A549 (cell line): Measurements from ENCODE around the gene PRIMA1. TPM values are rescaled to one million over a fixed set of nuclear protein-coding genes. Genes with fewer than 3 reads are reported as not detected.

Experiments used
- ATAC-seq, 2 experiments: fragments of 200-7000 bp in 1 of 2; fragments of >200 bp in 1 of 2; cut with Nextera tagmentation in 1 of 2; cut with Tn5 transposase in 1 of 2; 3 replicates each; pipeline versions ENCODE4 v1.8.0 to v1.9.1; 2018 to 2020; ENCODE audit warnings: mild to moderate bottlenecking in 1 of 2, moderate library complexity in 1 of 2
- CTCF ChIA-PET: fragments of 300-600 bp; sonication (Branson Sonifier 250); formaldehyde crosslinking; extraction: SDS; loops from one replicate; lab custom pipeline; 2021; ENCODE audit warnings: antibody characterized with exemption, inconsistent platforms; lab: Yijun Ruan, JAX
- POLR2A ChIA-PET: fragments of 350-600 bp; formaldehyde crosslinking; extraction: SDS; loops from one replicate; lab custom pipeline; 2021; ENCODE audit warnings: antibody characterized with exemption, inconsistent platforms; lab: Yijun Ruan, JAX
- DNase-seq, 2 experiments: peaks; one replicate each; pipeline versions ENCODE4 v3.0.0 to v3.0.0-alpha.2; 2011 to 2016; ENCODE audit warnings: low read depth in 1 of 2, low spot score in 1 of 2
- FAIRE-seq: peaks from 2 replicates; lab custom pipeline; 2011; peaks lifted over from hg19 to GRCh38; lab: Jason Lieb, UNC
- H3K27ac ChIP-seq, 2 experiments: fragments of >200 bp; sonication (Bioruptor Twin); formaldehyde crosslinking; 3 replicates each; pipeline ENCODE4 v1.5.1; 2016 to 2017
- H3K4me1 ChIP-seq: fragments of >200 bp; sonication (Bioruptor Twin); formaldehyde crosslinking; 3 replicates; pipeline ENCODE4 v1.6.1; 2016
- H3K4me2 ChIP-seq: fragments of >200 bp; sonication (Bioruptor Twin); formaldehyde crosslinking; 3 replicates; pipeline ENCODE4 v1.6.1; 2016
- H3K4me3 ChIP-seq: fragments of >200 bp; sonication (Bioruptor Twin); formaldehyde crosslinking; 3 replicates; pipeline ENCODE4 v1.5.1; 2016
- H3K9me3 ChIP-seq: fragments of >200 bp; sonication (Bioruptor Twin); formaldehyde crosslinking; 3 replicates; pipeline ENCODE4 v1.6.1; 2016
- EHMT2 ChIP-seq: fragments of 200-600 bp; sonication (generic); IDR thresholded peaks from 2 replicates; pipeline ENCODE4 v1.6.1; 2016; ENCODE audit warnings: antibody characterized with exemption, low read depth, mild to moderate bottlenecking, moderate library complexity
- FOSL2 ChIP-seq, 2 experiments: fragments of 450-650 bp in 1 of 2; fragments of >200 bp in 1 of 2; sonication (Bioruptor Twin) in 1 of 2; formaldehyde crosslinking; IDR thresholded peaks; 2 replicates each; pipeline versions ENCODE4 v1.5.0 to v1.6.1; 2016 to 2020; ENCODE audit warnings: mild to moderate bottlenecking in 1 of 2, moderate library complexity in 1 of 2
- FOXS1 ChIP-seq: fragments of 250-450 bp; sonication (Bioruptor Pico); IDR thresholded peaks from 2 replicates; pipeline ENCODE4 v1.5.0; 2020; ENCODE audit warnings: mild to moderate bottlenecking, moderate library complexity
- HEYL ChIP-seq: fragments of 250-450 bp; sonication (Bioruptor Pico); IDR thresholded peaks from 2 replicates; pipeline ENCODE4 v1.8.0; 2021; ENCODE audit warnings: mild to moderate bottlenecking, moderate library complexity
- HOXB13 ChIP-seq: fragments of 250-450 bp; sonication (Bioruptor Pico); IDR thresholded peaks from 2 replicates; pipeline ENCODE4 v1.5.0; 2020; ENCODE audit warnings: low read depth, mild to moderate bottlenecking, moderate library complexity
- JUNB ChIP-seq: fragments of >200 bp; sonication (Bioruptor Twin); formaldehyde crosslinking; IDR thresholded peaks from 2 replicates; pipeline ENCODE4 v1.6.1; 2016
- MAFK ChIP-seq: fragments of 450-650 bp; IDR thresholded peaks from 2 replicates; pipeline ENCODE4 v1.6.1; 2014; ENCODE audit not compliant: partially characterized antibody
- ZC3H11A ChIP-seq: fragments of 450-650 bp; IDR thresholded peaks from 2 replicates; pipeline ENCODE4 v1.6.1; 2014; ENCODE audit warnings: antibody characterized with exemption, mild to moderate bottlenecking
- ZSCAN20 ChIP-seq: fragments of 250-450 bp; sonication (Bioruptor Pico); IDR thresholded peaks from 2 replicates; pipeline ENCODE4 v1.8.0; 2022; ENCODE audit warnings: mild to moderate bottlenecking, moderate library complexity
- WGBS: methylation state at CpG from one replicate; pipeline ENCODE4 v1.1.6; 2017; ENCODE audit errors: missing lambda C conversion rate; 5-methylcytosine and 5-hydroxymethylcytosine counted together
- polyA plus RNA-seq, 4 experiments: library from polyadenylated mRNA; depleted of rRNA in 3 of 4; stranded (reverse); fragments of >200 nt; fragmentation: RNase III in 1 of 4; extraction: RNeasy Plus Mini Kit Qiagen cat#74134 plus additional on column Dnase treatment in 1 of 4; gene quantifications; 2 replicates in 3 of 4; 3 replicates in 1 of 4; pipeline ENCODE4 v1.2.3, GENCODE V29; 2011 to 2017
- TF ChIP-seq, protein P1 (sequence below): IDR thresholded peaks from 2 replicates; pipeline ENCODE4 v1.6.1; 2012
- TF ChIP-seq, protein P2 (sequence below): fragments of 250-450 bp; sonication (Bioruptor Pico); IDR thresholded peaks from 2 replicates; pipeline ENCODE4 v1.5.0; 2021; ENCODE audit warnings: mild to moderate bottlenecking, moderate library complexity, borderline replicate concordance
- TF ChIP-seq, protein P3 (sequence below): fragments of >200 bp; sonication (Bioruptor Twin); formaldehyde crosslinking; IDR thresholded peaks from 2 replicates; pipeline ENCODE4 v1.6.1; 2016
- TF ChIP-seq, protein P4 (sequence below): fragments of 200-600 bp; sonication (generic); IDR thresholded peaks from 2 replicates; pipeline ENCODE4 v1.6.1; 2016; ENCODE audit warnings: antibody characterized with exemption, mild to moderate bottlenecking, moderate library complexity

The PRIMA1 gene
- polyA plus RNA-seq, 2 of the 4 experiments (the other 2 are of a cell fraction) = 0.14 to 0.17 TPM

DNA sequence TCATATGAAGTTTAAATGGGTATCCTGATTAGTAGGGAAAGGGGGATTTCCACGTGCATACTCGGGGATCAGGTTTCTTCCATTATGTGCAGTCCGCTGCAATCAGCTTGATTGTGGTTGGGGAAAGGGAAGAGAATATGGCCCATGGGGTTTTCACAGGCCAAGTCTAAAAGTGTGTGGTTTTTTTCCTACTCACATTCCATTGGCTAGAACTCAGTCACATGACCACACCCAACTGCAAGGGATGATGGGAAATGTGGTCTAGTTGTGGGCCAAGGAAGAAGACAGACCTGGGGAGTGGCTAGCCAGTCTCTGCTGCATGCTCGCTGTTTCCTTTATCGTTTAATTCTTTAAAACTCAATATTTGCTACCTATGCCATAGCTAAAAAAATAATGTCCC is 105.1 kb downstream of the PRIMA1 start:
- H3K9me3 ChIP-seq = 0 out of 3 replicates have a peak, but pooled peaks cover 4% of the 10 kb centered on the region
- 40% methylated on average over 5 of the region's 5 CpGs for WGBS
- H3K4me1 ChIP-seq = no peaks in the 10 kb centered on the region
- TF ChIP-seq, protein P1, sequence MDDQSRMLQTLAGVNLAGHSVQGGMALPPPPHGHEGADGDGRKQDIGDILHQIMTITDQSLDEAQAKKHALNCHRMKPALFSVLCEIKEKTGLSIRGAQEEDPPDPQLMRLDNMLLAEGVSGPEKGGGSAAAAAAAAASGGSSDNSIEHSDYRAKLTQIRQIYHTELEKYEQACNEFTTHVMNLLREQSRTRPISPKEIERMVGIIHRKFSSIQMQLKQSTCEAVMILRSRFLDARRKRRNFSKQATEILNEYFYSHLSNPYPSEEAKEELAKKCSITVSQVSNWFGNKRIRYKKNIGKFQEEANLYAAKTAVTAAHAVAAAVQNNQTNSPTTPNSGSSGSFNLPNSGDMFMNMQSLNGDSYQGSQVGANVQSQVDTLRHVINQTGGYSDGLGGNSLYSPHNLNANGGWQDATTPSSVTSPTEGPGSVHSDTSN = no peak
- TF ChIP-seq HEYL (CRISPR knock-in tag) (no peak), EHMT2 (no peak), JUNB (no peak), FOXS1 (CRISPR knock-in tag) (no peak), ZSCAN20 (CRISPR knock-in tag) (no peak), FOSL2 (IDR thresholded peaks at IDR 0.05) (no peak), FOSL2 (CRISPR knock-in tag; IDR thresholded peaks at IDR 0.05) (no peak), ZC3H11A (no peak), HOXB13 (no peak)
- TF ChIP-seq, protein P2, sequence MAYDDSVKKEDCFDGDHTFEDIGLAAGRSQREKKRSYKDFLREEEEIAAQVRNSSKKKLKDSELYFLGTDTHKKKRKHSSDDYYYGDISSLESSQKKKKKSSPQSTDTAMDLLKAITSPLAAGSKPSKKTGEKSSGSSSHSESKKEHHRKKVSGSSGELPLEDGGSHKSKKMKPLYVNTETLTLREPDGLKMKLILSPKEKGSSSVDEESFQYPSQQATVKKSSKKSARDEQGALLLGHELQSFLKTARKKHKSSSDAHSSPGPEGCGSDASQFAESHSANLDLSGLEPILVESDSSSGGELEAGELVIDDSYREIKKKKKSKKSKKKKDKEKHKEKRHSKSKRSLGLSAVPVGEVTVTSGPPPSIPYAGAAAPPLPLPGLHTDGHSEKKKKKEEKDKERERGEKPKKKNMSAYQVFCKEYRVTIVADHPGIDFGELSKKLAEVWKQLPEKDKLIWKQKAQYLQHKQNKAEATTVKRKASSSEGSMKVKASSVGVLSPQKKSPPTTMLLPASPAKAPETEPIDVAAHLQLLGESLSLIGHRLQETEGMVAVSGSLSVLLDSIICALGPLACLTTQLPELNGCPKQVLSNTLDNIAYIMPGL (CRISPR knock-in tag) = no peak
- TF ChIP-seq, protein P3, sequence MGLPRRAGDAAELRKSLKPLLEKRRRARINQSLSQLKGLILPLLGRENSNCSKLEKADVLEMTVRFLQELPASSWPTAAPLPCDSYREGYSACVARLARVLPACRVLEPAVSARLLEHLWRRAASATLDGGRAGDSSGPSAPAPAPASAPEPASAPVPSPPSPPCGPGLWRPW = no peak
- TF ChIP-seq, protein P4, sequence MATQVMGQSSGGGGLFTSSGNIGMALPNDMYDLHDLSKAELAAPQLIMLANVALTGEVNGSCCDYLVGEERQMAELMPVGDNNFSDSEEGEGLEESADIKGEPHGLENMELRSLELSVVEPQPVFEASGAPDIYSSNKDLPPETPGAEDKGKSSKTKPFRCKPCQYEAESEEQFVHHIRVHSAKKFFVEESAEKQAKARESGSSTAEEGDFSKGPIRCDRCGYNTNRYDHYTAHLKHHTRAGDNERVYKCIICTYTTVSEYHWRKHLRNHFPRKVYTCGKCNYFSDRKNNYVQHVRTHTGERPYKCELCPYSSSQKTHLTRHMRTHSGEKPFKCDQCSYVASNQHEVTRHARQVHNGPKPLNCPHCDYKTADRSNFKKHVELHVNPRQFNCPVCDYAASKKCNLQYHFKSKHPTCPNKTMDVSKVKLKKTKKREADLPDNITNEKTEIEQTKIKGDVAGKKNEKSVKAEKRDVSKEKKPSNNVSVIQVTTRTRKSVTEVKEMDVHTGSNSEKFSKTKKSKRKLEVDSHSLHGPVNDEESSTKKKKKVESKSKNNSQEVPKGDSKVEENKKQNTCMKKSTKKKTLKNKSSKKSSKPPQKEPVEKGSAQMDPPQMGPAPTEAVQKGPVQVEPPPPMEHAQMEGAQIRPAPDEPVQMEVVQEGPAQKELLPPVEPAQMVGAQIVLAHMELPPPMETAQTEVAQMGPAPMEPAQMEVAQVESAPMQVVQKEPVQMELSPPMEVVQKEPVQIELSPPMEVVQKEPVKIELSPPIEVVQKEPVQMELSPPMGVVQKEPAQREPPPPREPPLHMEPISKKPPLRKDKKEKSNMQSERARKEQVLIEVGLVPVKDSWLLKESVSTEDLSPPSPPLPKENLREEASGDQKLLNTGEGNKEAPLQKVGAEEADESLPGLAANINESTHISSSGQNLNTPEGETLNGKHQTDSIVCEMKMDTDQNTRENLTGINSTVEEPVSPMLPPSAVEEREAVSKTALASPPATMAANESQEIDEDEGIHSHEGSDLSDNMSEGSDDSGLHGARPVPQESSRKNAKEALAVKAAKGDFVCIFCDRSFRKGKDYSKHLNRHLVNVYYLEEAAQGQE = no peak
- no peak overlapping the region for H3K4me2 ChIP-seq
- ChIA-PET POLR2A (no interaction called here), CTCF (no interaction called here)
- no peak overlapping the region for H3K27ac ChIP-seq
- FAIRE-seq (no peak), ATAC-seq (peak in 1 of 2 experiments; percentile 38; a peak in 1 of 6 replicates), DNase-seq (peak in 1 of 2 experiments; percentile 49)
- no peak overlapping the region for H3K4me3 ChIP-seq

DNA sequence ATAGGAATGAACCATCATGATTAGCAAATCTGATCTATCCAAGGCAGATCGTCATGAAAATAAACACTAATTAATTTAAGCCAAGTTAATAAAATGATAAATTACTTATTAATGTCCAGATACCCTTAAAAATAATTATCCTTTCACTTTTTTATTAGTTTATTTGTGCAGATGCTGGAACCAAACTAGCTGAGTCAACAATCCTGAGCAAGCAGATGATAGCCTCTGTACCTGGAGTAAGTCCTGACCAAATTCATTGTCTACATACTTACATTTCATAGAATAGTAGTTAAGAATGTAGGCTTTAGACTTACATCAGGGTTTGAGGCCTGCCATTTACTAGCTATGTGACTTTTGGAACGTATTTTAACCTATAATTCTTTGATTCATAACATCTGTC is 105.8 kb downstream of the PRIMA1 start:
- Histone ChIP-seq H3K9me3 (0 out of 3 replicates have a peak, but pooled peaks cover 4% of the 10 kb centered on the region), H3K4me3 (no peak overlapping the region), H3K4me1 (no peaks in the 10 kb centered on the region), H3K27ac (no peak overlapping the region), H3K4me2 (no peak overlapping the region)
- no peak for FAIRE-seq
- no peak for ATAC-seq
- TF ChIP-seq, protein P4 = no peak
- peak; percentile 54 for TF ChIP-seq MAFK
- no peak for DNase-seq
- ChIA-PET POLR2A (no interaction called here), CTCF (no interaction called here)
- 13% methylated on average over 2 of the region's 2 CpGs for WGBS
